IPS-NIHi7 (cell line): Measurements from ENCODE around the gene SFTA2.
"Not testable (repeated sequence)": the region's sequence is repeated elsewhere in the genome, so short reads cannot be mapped to it uniquely, and the experiment has no call there.

Source experiments
- DNase-seq: peaks from one replicate; pipeline ENCODE4 v3.0.0; 2012; ENCODE audit warnings: mixed read lengths; ENCODE audit errors: extremely low spot score

Gene SFTA2

GRCh38 chr6:30912746-30913520 is 19.0 kb downstream of the SFTA2 start:
- no peak for DNase-seq

DNA sequence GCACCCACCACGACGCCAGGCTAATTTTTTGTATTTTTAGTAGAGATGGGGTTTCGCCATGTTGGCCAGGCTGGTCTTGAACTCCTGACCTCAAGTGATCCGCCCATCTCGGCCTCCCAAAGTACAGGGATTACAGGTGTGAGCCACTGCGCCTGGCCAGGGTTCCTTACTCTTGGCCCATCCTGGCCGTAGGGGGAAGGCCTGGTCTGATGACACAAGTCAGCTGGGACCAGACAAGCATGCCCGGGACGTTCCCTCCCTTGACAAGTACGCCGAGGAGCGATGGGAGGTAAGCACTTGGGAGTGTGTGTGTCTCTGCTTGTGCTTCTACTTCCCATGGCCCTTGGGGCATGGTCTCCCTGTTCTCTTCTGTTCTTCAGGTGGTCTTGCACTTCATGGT is 21.5 kb downstream of the SFTA2 start:
- DNase-seq, result not testable (repeated sequence)

DNA sequence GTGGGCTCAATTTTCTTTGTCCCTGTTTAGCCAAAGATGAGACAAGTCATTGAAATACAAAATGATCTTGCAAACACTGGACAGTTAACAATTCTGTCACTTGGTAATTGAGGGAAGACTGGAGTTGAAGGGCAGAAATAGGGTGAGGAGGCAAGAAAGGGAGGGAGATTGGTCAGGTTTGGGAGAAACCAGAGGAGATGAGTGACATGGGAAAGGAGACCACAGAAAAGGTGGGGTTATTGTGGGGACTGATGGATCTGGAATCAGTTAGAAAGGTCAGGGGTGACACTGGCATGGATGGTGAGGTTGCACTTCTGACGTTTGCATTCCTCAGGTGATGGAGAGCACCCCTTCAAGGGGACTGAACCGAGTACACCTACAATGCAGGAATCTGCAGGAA is 23.3 kb downstream of the SFTA2 start:
- no peak for DNase-seq

DNA sequence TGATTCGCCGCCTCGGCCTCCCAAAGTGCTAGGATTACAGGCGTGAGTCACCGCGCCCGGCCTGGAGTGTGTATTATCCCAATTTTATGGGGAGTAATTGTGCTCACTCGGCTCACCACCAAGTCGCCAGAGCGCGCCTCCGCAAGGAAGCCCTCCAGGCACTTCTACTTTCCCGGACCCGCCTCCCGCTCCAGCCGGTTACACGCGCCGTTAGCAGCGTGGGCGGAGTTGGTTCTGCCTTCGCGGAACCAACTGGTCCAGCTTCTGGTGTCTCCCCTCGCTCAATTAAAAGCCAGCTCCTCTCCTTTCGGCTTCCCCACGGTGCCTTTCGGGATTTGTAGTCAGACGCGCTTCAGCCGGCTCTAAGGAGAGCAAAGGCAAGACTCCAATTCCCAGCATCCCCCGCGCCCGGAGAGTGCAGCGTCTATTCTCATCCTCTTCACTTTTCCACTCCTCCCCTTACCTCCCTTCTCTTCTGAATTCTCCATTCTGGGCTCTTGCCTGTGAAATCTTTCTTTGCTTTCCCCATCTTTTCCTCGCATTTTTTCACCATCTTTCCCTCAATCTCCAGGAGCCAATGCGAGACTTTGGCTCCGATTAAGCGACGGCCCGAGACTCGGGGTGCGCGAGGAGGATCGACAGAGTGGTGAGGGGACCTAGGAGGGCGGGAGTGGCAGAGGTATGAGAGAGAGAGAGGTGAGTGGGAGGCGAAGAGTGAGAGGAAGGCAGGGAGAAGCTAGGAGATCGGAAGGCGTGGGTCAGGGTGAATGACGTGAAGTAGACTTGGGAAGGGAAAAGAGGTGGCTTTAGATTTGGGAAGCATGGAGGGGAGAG is 24.0 kb downstream of the SFTA2 start, which contains the start of gene GTF2H4:
Gene GTF2H4, plus strand, starts transcription at position 450 of the 834 bp plus-strand sequence.
- DNase-seq, result peak; percentile 96

GRCh38 chr6:30907290-30907757 is 24.6 kb downstream of the SFTA2 start:
- DNase-seq, result not testable (repeated sequence)

- no peak for DNase-seq
Observed at GRCh38 chr6:30903236-30903635, 28.7 kb downstream of the SFTA2 start.

DNA sequence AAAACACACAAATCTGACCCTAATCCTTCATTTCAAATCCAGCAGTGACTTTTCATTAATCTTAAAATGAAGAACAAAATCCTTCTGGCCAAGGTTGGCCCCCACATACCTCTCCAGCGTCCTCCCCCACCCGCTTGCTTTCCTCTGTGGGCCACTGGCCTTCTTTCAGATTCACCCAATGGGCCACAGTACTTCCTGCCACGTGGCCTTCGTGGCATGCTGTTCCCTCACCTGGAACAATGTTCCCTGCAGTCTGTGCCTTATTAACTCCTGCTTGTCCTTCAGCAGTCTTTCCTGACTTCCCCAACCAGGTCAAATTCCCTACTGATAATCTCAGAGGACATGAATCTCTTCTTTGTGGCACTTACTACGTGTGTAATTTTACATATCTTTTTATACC is 29.3 kb downstream of the SFTA2 start:
- DNase-seq, result no peak

DNA sequence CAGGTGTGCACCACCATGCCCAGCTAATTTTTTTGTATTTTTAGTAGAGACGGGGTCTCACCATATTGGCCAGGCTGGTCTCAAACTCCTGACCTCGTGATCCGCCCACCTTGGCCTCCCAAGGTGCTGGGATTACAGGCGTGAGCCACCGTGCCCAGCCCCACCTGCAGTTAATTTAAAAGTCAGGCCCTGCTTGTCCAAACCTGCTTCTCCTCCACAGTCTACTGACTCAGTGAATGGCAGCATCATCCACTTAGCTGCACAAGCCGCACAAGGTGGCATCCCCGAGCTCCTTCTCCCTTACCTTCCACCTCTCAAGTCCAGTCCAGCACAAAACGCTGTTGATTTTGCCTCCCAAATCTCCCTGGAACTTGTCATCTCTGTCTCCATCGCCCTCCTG is 29.8 kb downstream of the SFTA2 start:
- not testable (repeated sequence) for DNase-seq

DNA sequence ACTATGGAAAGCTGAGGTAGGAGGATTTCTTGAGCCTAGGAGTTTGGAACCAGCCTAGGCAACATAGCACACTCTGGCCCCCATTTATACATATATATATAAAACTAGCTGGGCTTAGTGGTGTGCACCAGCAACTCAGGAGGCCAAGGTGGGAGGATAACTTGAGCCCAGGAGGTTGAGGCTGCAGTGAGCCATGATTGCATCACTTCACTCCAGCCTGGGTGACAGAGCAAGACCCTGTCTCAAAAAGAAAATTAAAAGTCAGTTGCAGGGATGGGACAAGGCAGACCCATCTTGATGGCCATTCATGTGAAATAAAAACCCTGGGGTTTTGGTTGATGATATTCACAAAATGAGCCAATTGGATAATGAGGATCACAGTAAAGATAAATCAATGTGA is 30.5 kb downstream of the SFTA2 start:
- DNase-seq, result no peak

GRCh38 chr6:30900863-30901417 is 31.0 kb downstream of the SFTA2 start:
- no peak for DNase-seq

DNA sequence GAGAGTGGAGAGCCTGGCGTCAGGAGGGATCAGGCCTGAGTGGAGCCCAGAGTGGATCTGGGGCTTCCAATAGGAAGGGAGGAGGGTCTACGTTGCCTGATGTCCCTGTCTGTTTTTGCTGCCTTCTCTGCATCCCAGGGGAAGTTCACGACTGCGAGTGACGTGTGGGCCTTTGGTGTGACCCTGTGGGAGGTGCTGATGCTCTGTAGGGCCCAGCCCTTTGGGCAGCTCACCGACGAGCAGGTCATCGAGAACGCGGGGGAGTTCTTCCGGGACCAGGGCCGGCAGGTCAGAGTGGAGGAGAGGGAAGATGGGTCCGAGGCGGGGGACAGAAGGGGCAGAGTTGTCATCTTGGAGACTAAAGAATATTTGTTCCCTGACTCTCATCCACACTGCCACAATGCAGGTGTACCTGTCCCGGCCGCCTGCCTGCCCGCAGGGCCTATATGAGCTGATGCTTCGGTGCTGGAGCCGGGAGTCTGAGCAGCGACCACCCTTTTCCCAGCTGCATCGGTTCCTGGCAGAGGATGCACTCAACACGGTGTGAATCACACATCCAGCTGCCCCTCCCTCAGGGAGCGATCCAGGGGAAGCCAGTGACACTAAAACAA is 33.1 kb downstream of the SFTA2 start:
- DNase-seq, result no peak

DNA sequence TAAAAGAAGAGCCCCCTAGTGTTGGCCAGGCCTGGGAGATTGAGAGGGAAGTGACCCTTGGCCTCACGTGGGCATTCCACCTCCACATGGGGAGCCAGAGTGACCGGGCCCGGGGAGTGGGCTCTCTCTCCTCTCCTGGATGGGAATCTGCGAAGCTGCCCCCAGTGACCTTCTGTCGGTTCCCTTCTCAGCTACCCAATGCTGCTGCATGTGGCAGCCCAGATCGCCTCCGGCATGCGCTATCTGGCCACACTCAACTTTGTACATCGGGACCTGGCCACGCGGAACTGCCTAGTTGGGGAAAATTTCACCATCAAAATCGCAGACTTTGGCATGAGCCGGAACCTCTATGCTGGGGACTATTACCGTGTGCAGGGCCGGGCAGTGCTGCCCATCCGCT is 34.1 kb downstream of the SFTA2 start:
- no peak for DNase-seq

GRCh38 chr6:30896541-30896940 is 35.4 kb downstream of the SFTA2 start:
- DNase-seq, result no peak

DNA sequence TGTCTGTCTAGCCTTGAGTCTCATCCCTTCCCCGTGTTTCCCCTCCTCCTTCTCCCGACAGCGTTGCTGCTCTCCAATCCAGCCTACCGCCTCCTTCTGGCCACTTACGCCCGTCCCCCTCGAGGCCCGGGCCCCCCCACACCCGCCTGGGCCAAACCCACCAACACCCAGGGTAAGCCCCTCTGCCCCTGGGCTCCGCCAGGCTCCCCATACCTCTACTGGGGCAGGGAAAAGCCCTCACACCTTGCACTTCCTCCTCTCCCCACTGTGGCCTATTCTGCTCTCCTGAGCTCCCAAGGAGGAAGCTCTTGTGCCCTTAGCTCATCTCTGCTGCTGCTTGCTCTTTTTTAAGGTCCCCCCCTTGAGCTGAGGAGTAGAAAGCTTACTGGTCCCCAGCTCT is 36.6 kb downstream of the SFTA2 start:
- DNase-seq, result no peak

DNA sequence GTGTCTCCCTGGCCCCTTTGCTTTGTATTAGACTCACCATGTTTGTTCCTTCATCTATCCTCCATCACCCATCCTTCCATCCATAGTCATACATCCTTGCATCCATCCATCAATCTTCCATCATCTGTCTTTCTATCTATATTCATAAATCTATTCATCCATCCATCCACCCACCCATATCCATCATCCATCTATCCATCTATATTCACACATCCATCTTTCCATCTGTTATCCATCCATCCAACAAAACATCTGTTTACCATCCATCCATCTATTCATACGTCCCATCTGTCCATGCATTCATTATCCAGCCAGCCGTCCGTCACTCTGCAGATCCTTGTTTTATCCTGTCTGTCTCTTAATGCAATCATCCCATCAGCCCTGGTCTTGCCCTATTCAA is 37.0 kb downstream of the SFTA2 start:
- DNase-seq, result no peak

DNA sequence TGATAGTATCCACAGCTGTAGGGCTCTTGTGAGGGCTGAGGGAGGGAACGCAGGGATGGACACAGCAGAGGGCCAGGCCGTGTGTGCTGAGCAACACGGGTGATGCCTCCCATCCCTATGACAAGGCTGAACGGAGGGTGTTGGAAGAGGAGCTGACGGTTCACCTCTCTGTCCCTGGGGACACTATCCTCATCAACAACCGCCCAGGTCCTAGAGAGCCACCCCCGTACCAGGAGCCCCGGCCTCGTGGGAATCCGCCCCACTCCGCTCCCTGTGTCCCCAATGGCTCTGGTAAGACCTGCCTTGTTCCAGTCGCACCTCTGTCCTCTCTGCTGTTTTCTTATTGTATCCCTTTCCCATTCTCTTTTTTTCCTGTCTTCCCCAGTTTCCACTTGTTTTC is 37.6 kb downstream of the SFTA2 start:
- DNase-seq, result no peak

DNA sequence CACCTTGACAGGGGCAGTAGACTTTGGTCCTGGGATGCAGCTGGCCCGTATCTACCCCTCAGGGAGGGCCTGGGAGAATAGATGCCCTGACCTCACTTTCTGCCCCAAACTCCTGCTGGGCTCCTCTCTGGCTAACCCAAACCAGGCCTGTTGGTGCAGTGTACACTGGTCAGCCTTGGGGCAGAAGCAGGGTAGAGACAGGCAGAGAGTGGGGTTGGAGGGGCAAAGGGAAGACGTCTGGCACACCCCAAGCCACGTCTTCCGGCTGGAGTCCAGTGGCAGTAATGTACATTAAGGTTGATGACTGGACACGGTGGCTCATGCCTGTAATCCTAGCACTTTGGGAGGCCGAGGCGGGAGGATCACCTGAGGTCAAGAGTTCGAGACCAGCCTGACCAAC is 38.3 kb downstream of the SFTA2 start:
- no peak for DNase-seq

GRCh38 chr6:30893001-30893591 is 38.9 kb downstream of the SFTA2 start:
- peak; percentile 45 for DNase-seq

- DNase-seq, result peak; percentile 4
Observed at GRCh38 chr6:30891816-30892538, 40.0 kb downstream of the SFTA2 start.

DNA sequence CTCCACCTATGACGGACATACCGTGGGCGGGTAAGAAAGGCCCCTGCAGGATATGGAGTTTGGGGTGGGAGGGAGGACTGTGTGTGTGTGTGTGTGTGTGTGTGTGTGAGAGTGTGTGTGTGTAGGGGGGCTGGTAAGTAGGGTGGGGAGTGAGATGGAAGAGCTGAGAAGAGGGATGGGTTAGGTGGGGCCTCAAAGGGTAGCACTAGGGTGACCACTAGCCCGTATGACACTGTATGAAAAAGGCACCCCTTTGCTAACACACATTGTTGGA is 40.6 kb downstream of the SFTA2 start:
- no peak for DNase-seq
